ENCODE measurements around the gene OXTR.

OXTR gene

DNA sequence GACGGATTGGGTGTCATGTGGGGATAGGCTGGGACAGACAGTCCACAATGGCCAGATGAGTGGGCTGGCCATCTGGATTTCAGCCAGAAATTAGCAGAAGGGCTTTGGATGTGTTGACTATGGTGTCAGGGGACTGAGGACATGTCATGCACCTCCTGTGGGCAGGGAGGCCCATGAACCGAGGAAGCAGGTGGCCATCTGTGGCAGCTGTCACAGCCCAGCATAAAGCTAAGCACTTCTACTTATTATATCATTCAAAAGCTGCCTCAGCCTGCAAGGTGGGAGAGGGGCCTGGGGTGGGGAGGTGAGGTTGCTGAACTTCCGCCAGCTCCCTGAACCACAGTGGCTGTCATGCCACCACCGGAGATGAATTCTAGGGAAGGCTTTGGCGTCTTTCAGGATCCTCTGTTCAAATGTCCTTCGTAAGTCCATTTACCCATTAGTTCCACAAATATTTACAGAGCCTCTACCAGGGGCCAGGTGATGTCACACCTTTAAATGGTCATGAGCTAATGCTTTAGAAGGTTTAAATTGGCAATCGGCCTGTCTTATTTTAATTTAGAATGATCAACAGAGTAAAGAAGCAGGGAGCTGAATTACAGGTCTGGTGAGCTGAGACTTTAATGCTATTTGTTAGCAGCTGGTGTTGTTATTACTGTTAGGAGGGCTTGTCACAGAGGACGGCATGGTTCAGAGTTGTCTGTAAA lies 59.5 kb downstream of the OXTR start:
- DNase-seq: no peak

DNA sequence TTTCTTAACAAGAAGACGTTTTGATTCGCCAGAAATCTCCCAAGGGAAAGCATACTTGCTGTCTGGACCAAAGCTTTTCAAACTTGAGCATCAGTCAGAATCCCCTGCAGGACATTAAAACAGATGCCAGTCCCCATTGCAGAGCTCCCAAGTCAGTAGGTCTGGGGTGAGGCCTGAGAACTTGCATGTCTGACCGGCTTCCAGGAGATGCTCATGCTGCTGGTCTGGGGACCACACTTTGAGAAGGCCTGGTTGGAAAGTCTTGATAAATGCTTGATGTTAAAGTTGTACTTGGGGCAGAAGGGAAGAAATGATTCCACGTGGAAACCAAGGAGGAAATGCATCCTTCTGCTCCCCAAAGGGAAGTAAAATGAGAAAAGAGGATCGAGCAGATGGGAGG lies 60.1 kb downstream of the OXTR start:
- no peak for DNase-seq

DNA sequence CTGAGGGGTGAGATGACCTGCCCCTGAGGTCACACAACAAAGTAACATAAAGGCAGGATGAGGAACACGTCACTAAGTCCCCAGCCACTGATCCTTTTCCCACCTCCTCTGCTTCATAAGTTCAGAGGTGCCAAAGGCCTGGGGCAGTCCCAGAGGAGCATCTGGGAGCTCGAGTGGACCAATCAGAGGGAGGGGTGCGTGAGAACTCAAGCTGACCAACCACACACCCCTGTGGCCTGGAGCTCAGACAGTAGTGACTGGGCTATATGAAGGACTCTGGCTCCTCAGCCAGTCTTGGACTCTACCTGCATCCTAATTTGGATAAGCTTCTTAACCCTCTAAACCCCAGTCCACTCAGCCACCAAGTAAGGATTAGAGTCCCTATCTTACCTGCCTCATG lies 63.8 kb downstream of the OXTR start:
- no peak for DNase-seq

DNA sequence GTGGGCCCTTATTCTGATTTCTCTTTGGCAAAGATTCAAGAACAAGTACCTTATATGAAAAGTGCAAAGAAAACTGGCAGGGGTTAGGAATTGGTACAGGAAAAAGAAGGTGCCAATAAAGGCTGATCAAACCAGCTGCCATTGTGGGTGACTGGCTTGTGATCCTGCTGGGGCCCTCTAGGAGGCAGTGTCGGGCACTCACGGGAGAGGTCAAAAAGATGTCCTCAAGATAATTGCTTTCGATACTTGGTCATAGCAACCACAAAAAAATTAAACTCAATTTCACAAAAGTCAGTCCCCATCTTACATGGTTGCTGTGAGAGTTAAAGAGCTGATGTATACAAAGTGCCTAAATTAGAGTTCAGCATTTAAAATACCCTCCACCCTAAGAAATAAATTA lies 66.9 kb downstream of the OXTR start:
- no peak for DNase-seq
